ENCODE data around the gene ABCA8.

DNA sequence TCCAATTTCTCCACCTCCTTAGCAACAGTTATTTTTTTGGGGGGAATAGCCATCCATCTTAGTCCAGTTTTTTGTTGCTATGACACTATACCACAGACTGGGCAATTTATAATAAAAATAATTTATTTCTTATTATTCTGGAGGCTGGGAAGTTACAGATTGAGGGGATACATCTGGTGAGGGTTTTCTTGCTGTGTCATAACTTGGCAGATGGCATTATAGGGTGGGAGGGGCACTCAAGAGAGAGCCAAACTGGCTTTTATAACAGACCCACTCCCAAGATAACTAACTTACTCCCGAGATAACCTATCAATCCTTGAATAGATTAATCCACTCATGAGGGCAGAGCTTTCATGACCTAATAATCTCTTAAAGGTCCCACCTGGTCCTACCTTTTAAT is 84.2 kb downstream of the ABCA8 start:
- TF ChIP-seq, protein P1, sequence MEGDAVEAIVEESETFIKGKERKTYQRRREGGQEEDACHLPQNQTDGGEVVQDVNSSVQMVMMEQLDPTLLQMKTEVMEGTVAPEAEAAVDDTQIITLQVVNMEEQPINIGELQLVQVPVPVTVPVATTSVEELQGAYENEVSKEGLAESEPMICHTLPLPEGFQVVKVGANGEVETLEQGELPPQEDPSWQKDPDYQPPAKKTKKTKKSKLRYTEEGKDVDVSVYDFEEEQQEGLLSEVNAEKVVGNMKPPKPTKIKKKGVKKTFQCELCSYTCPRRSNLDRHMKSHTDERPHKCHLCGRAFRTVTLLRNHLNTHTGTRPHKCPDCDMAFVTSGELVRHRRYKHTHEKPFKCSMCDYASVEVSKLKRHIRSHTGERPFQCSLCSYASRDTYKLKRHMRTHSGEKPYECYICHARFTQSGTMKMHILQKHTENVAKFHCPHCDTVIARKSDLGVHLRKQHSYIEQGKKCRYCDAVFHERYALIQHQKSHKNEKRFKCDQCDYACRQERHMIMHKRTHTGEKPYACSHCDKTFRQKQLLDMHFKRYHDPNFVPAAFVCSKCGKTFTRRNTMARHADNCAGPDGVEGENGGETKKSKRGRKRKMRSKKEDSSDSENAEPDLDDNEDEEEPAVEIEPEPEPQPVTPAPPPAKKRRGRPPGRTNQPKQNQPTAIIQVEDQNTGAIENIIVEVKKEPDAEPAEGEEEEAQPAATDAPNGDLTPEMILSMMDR (IDR thresholded peaks at IDR 0.05; ENCODE audit: insufficient read depth, low read depth, low read length): no peak
- TF ChIP-seq EZH2 (IDR thresholded peaks at IDR 0.05; ENCODE audit: insufficient read depth, low read length): no peak
